GM12872 (cell line): ENCODE results near the gene FGD5.

ENCODE experiments used
- CTCF ChIP-seq: IDR thresholded peaks from 3 replicates; pipeline ENCODE4 v1.5.1; 2011; ENCODE audit warnings: low read depth, mild to moderate bottlenecking, low read length, moderate library complexity; ENCODE audit not compliant: insufficient read depth

FGD5 gene

GRCh38 chr3:14844386-14845170 is 25.8 kb downstream of the FGD5 start:
- no peak for TF ChIP-seq CTCF

GRCh38 chr3:14845180-14845579 is 26.4 kb downstream of the FGD5 start:
- no peak for TF ChIP-seq CTCF

GRCh38 chr3:14845826-14846225 is 27.1 kb downstream of the FGD5 start:
- TF ChIP-seq CTCF = no peak

- no peak for TF ChIP-seq CTCF
Observed at GRCh38 chr3:14846226-14846880, 27.6 kb downstream of the FGD5 start.

GRCh38 chr3:14847613-14848541 is 29.1 kb downstream of the FGD5 start:
- no peak for TF ChIP-seq CTCF

- no peak for TF ChIP-seq CTCF
Observed at GRCh38 chr3:14848906-14849305, 30.1 kb downstream of the FGD5 start.

GRCh38 chr3:14849638-14850230 is 31.0 kb downstream of the FGD5 start:
- TF ChIP-seq CTCF = no peak
